B cell (primary cell): ENCODE results near the gene ERC1. TPM values are rescaled to one million over a fixed set of nuclear protein-coding genes. Genes with fewer than 3 reads are reported as not detected.

Source experiments
- ATAC-seq: fragments of 200-7000 bp; cut with Tn5 transposase; one replicate; pipeline ENCODE4 v1.10.0; 2021; ENCODE audit warnings: low read depth, mild to moderate bottlenecking, moderate number of reproducible peaks, moderate library complexity
- CTCF ChIA-PET: fragments of 350-600 bp; sonication (Branson Sonifier 250); formaldehyde crosslinking; loops from one replicate; lab custom pipeline; 2021; ENCODE audit warnings: antibody characterized with exemption, inconsistent platforms; lab: Charles Lee
- POLR2A ChIA-PET: fragments of 350-600 bp; sonication (Branson Sonifier 250); formaldehyde crosslinking; loops from one replicate; lab custom pipeline; 2021; ENCODE audit warnings: antibody characterized with exemption; lab: Charles Lee
- DNase-seq: peaks from one replicate; pipeline ENCODE4 v3.0.0; 2013
- H2AFZ ChIP-seq: 2 replicates; pipeline ENCODE4 v1.6.1; 2012; ENCODE audit warnings: mild to moderate bottlenecking, low read depth, low read length; ENCODE audit not compliant: insufficient read depth, poor library complexity, severe bottlenecking
- H3K27ac ChIP-seq, 2 donors: 1 replicate in 1 of 2; 2 replicates in 1 of 2; pipeline ENCODE4 v1.5.1; 2012 to 2013; ENCODE audit warnings: low read length in 2 of 2, mild to moderate bottlenecking in 2 of 2, moderate library complexity in 1 of 2
- H3K27me3 ChIP-seq, 4 experiments: fragments of 200-600 bp in 1 of 4; sonication (generic) in 1 of 4; replicated peaks in 1 of 4; 1 replicate in 2 of 4; 2 replicates in 2 of 4; pipeline versions ENCODE4 v1.6.1 to v1.7.0; 2013 to 2016; ENCODE audit warnings: low read length in 3 of 4, mild to moderate bottlenecking in 2 of 4, mixed read lengths in 1 of 4, moderate library complexity in 1 of 4; ENCODE audit not compliant: insufficient read depth in 4 of 4, control insufficient read depth in 3 of 4; ENCODE audit errors: control extremely low read depth in 1 of 4
- H3K36me3 ChIP-seq, 2 experiments: replicated peaks in 1 of 2; 1 replicate in 1 of 2; 2 replicates in 1 of 2; pipeline versions ENCODE4 v1.6.1 to v1.7.1; 2013; ENCODE audit warnings: low read length in 1 of 2; ENCODE audit not compliant: insufficient read depth in 2 of 2, control insufficient read depth in 1 of 2; ENCODE audit errors: control extremely low read depth in 1 of 2, extremely low read depth in 1 of 2
- H3K4me1 ChIP-seq, 2 donors: fragments of 200-600 bp in 1 of 2; sonication (generic) in 1 of 2; 1 replicate in 1 of 2; 2 replicates in 1 of 2; pipeline versions ENCODE4 v1.5.1 to v1.6.1; 2013 to 2017; ENCODE audit warnings: low read length in 2 of 2; ENCODE audit not compliant: control insufficient read depth in 2 of 2, insufficient read depth in 2 of 2
- H3K4me2 ChIP-seq: replicated peaks from 2 replicates; pipeline ENCODE3; 2012; ENCODE audit warnings: mild to moderate bottlenecking, low read depth, low read length; ENCODE audit not compliant: poor library complexity, severe bottlenecking
- H3K4me3 ChIP-seq, 5 experiments: fragments of 200-600 bp in 1 of 5; sonication (generic) in 1 of 5; 1 replicate in 3 of 5; 2 replicates in 2 of 5; pipeline versions ENCODE4 v1.5.1 to v1.7.0; 2011 to 2016; ENCODE audit warnings: low read length in 4 of 5, mild to moderate bottlenecking in 4 of 5, low read depth in 2 of 5, control low read depth in 1 of 5, moderate library complexity in 1 of 5; ENCODE audit not compliant: insufficient read depth in 1 of 5; ENCODE audit errors: control extremely low read depth in 1 of 5, extremely low read depth in 1 of 5
- H3K79me2 ChIP-seq: fragments of 200-600 bp; sonication (generic); one replicate; pipeline ENCODE4 v1.6.0; 2016; ENCODE audit warnings: low read length; ENCODE audit not compliant: control insufficient read depth, insufficient read depth
- H3K9ac ChIP-seq: fragments of 200-600 bp; sonication (generic); 2 replicates; pipeline ENCODE4 v1.6.1; 2017; ENCODE audit warnings: mild to moderate bottlenecking, low read length, moderate library complexity
- H3K9me3 ChIP-seq, 3 donors: one replicate each; pipeline versions ENCODE4 v1.6.1 to v1.7.1; 2013; ENCODE audit warnings: low read length in 2 of 3; ENCODE audit not compliant: control insufficient read depth in 2 of 3, insufficient read depth in 1 of 3; ENCODE audit errors: control extremely low read depth in 1 of 3
- H4K20me1 ChIP-seq: 2 replicates; pipeline ENCODE4 v1.6.0; 2012; ENCODE audit warnings: mild to moderate bottlenecking, low read length; ENCODE audit not compliant: insufficient read depth, control insufficient read depth, poor library complexity, severe bottlenecking
- H3K27ac Mint-ChIP-seq: one replicate; pipeline ENCODE4 v1.8.0; 2021; ENCODE audit warnings: mixed read lengths
- H3K27me3 Mint-ChIP-seq: one replicate; pipeline ENCODE4 v1.8.0; 2021; ENCODE audit warnings: mixed read lengths
- H3K4me1 Mint-ChIP-seq: one replicate; pipeline ENCODE4 v1.8.0; 2021; ENCODE audit warnings: mixed read lengths
- H3K4me3 Mint-ChIP-seq: one replicate; pipeline ENCODE4 v1.8.0; 2021; ENCODE audit warnings: mixed read lengths
- H3K9me3 Mint-ChIP-seq: one replicate; pipeline ENCODE4 v1.8.0; 2022; ENCODE audit warnings: mixed read lengths; ENCODE audit not compliant: insufficient read depth
- EZH2 ChIP-seq: IDR thresholded peaks from 2 replicates; pipeline ENCODE4 v1.6.1; 2012; ENCODE audit warnings: borderline replicate concordance, low read depth, mild to moderate bottlenecking, moderate library complexity, low read length; ENCODE audit not compliant: insufficient read depth, poor library complexity, severe bottlenecking
- WGBS: methylation state at CpG from one replicate; pipeline ENCODE4 v1.1.5; 2013; ENCODE audit warnings: missing lambda C conversion rate; ENCODE audit not compliant: insufficient coverage; 5-methylcytosine and 5-hydroxymethylcytosine counted together
- intact Hi-C: fragments of 100-400 bp; cut with micrococcal nuclease; formaldehyde crosslinking; loops from one replicate; pipeline ENCODE4 v1.10.0; 2022
- polyA plus RNA-seq: library from polyadenylated mRNA; depleted of rRNA; stranded (reverse); fragments of >200 nt; gene quantifications from 2 replicates; pipeline ENCODE4 v1.2.3, GENCODE V29; 2012
- total RNA-seq, 2 donors: library from RNA; stranded (reverse); fragments of 120-200 nt in 1 of 2; gene quantifications; 1 replicate in 1 of 2; 2 replicates in 1 of 2; pipeline versions ENCODE4 v1.2.3 to v1.2.4, GENCODE V29; 2013 to 2022
- TF ChIP-seq, protein P1 (sequence below): fragments of 200-600 bp; IDR thresholded peaks from one replicate; pipeline ENCODE4 v1.8.0; 2022; ENCODE audit warnings: antibody characterized with exemption, mild to moderate bottlenecking

The ERC1 gene
- total and polyA plus RNA-seq, 2 donors (not counting 1 experiment from before 2014, with no cell fraction given): 4.0 to 77.6 TPM

DNA sequence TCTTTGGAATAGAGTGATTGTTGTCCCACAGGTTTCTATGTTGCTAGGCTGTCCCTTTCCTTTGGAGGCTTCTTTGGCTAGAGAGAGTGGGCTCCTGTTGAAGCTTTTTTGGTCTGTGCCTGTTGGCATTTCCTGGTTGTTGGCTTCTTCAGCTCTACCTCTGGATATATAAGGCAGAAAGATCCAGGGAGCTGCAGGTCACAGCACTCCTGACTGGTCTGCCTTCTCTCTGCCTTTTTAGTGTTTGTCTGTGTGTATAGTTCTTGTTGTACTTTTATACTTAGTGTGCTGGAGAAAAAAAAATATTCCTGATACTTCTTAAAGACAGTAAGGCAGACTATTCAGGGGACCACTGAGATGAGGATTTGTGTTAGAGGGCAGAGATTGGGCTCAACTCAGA is 400.7 kb downstream of the ERC1 start:
- DNase-seq (no peak), ATAC-seq (no peak)
- Histone ChIP-seq H3K79me2 (no peaks in the 10 kb centered on the region), H3K4me3 (no peak overlapping the region), H3K27ac (no peak overlapping the region), H3K4me1 (no peaks in the 10 kb centered on the region), H3K27me3 (no peaks in the 10 kb centered on the region), H4K20me1 (no peaks in the 10 kb centered on the region), H3K4me2 (no peak overlapping the region), H3K9ac (no peak overlapping the region), H3K9me3 (no peaks in the 10 kb centered on the region), H3K36me3 (no peaks in the 10 kb centered on the region), H2AFZ (no peak overlapping the region)
- intact Hi-C loops: no loop called here
- Mint-ChIP-seq H3K27ac (no peak overlapping the region), H3K4me3 (no peak overlapping the region), H3K4me1 (no peaks in the 10 kb centered on the region), H3K27me3 (no peaks in the 10 kb centered on the region), H3K9me3 (no peaks in the 10 kb centered on the region)
- TF ChIP-seq, protein P1, sequence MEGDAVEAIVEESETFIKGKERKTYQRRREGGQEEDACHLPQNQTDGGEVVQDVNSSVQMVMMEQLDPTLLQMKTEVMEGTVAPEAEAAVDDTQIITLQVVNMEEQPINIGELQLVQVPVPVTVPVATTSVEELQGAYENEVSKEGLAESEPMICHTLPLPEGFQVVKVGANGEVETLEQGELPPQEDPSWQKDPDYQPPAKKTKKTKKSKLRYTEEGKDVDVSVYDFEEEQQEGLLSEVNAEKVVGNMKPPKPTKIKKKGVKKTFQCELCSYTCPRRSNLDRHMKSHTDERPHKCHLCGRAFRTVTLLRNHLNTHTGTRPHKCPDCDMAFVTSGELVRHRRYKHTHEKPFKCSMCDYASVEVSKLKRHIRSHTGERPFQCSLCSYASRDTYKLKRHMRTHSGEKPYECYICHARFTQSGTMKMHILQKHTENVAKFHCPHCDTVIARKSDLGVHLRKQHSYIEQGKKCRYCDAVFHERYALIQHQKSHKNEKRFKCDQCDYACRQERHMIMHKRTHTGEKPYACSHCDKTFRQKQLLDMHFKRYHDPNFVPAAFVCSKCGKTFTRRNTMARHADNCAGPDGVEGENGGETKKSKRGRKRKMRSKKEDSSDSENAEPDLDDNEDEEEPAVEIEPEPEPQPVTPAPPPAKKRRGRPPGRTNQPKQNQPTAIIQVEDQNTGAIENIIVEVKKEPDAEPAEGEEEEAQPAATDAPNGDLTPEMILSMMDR: no peak
- TF ChIP-seq EZH2: no peak
- POLR2A ChIA-PET: no interaction called here
- CTCF ChIA-PET: no interaction called here

DNA sequence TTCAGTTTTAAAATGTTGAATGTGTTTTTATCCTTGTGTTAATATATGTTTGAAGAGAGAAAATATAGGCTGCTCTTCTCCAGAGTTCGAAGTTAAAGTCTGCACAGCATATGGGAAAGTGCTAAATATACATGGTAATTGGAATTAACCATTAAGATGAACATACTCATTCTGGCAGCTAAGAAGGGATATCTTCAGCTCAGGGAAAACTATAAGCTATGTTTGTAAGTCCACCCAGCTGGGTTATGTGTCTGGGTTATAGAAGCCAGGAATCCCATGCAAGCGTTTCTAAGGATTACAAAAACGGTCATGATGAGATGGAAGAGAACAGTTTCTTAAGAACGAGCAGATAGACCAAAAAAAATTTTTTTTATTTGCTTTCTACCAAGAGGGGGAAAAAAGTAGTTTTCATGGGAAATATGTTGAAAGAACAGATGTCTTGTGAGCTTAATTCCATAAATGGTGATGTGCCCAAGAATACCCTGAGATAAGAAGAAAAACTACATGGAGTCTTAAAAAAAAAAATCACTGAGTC is 404.5 kb downstream of the ERC1 start:
- Histone ChIP-seq H3K9ac (no peak overlapping the region), H2AFZ (no peak overlapping the region), H3K4me2 (no peak overlapping the region), H3K36me3 (no peaks in the 10 kb centered on the region), H3K4me1 (no peaks in the 10 kb centered on the region), H3K79me2 (no peaks in the 10 kb centered on the region), H3K27ac (no peak overlapping the region), H3K9me3 (no peaks in the 10 kb centered on the region), H3K27me3 (no peaks in the 10 kb centered on the region), H4K20me1 (no peaks in the 10 kb centered on the region), H3K4me3 (no peak overlapping the region)
- POLR2A ChIA-PET: no interaction called here
- CTCF ChIA-PET: no interaction called here
- ATAC-seq (no peak), DNase-seq (no peak)
- intact Hi-C loops: no loop called here
- WGBS: no CpG with 5 or more reads among the region's 4 CpGs
- no peaks in the 10 kb centered on the region for H3K4me1 Mint-ChIP-seq
- no peaks in the 10 kb centered on the region for H3K9me3 Mint-ChIP-seq
- H3K27me3 Mint-ChIP-seq: no peaks in the 10 kb centered on the region
- no peak overlapping the region for H3K27ac Mint-ChIP-seq
- no peak overlapping the region for H3K4me3 Mint-ChIP-seq
- TF ChIP-seq EZH2: no peak
- TF ChIP-seq, protein P1: no peak
